Right lobe of liver (tissue), 4 donors: Measurements from ENCODE around the gene CBFA2T2.
A peak's percentile ranks its signal among the peaks of the same experiment; 100 is the strongest.

Source experiments
- POLR2A ChIP-seq: fragments of 450-650 bp; IDR thresholded peaks from one replicate; pipeline ENCODE4 v1.6.1; 2017; ENCODE audit warnings: antibody characterized with exemption, mild to moderate bottlenecking
- TF ChIP-seq, protein P1 (sequence below), 4 donors: fragments of 200-600 bp in 3 of 4; fragments of 450-650 bp in 1 of 4; IDR thresholded peaks; one replicate each; pipeline versions ENCODE4 v1.5.1 to v1.8.0; 2016 to 2022; ENCODE audit warnings: antibody characterized with exemption in 4 of 4, mild to moderate bottlenecking in 2 of 4
- donor health status: DM: no; HTN: no; CAD: no.
- donor health status: DM: no; HTN: no; CAD: no.
- donor health status: DM: no; HTN: yes; CAD: no.

DNA sequence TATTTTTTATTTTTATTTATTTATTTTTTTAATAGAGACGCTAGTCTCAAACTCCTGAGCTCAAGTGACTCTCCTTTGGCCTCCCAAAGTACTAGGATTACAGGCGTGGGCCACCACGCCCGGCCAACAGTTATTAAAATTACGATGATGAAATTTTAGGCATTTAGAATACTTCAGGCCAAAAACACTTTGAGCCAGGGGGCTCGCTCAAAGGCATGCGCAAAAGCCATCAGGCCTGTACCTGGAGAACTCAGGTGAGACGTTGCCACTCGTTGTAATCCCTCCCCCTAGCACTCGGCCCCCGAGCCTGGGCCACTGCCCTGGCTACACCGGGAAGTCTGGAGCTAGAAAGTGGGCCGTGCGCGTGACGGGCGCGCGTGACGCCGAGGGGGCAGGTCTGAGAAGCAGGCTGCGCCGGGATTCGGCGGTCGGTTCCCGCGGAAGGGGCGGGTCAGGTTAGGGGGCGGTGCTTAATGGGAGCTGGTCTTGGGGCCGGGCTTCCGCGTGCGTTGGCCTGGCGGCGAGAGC, 337 bp upstream of the CBFA2T2 start:
- TF ChIP-seq, protein P1, sequence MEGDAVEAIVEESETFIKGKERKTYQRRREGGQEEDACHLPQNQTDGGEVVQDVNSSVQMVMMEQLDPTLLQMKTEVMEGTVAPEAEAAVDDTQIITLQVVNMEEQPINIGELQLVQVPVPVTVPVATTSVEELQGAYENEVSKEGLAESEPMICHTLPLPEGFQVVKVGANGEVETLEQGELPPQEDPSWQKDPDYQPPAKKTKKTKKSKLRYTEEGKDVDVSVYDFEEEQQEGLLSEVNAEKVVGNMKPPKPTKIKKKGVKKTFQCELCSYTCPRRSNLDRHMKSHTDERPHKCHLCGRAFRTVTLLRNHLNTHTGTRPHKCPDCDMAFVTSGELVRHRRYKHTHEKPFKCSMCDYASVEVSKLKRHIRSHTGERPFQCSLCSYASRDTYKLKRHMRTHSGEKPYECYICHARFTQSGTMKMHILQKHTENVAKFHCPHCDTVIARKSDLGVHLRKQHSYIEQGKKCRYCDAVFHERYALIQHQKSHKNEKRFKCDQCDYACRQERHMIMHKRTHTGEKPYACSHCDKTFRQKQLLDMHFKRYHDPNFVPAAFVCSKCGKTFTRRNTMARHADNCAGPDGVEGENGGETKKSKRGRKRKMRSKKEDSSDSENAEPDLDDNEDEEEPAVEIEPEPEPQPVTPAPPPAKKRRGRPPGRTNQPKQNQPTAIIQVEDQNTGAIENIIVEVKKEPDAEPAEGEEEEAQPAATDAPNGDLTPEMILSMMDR (IDR thresholded peaks at IDR 0.05), result no peak
- peak; percentile 95 for TF ChIP-seq POLR2A
